Karpas-422 (cell line): ENCODE results near the gene KRTAP5-1. TPM values are rescaled to one million over a fixed set of nuclear protein-coding genes. Genes with fewer than 3 reads are reported as not detected.
"Not testable (repeated sequence)": the region's sequence is repeated elsewhere in the genome, so short reads cannot be mapped to it uniquely, and the experiment has no call there.

Experiments
- DNase-seq: peaks from one replicate; pipeline ENCODE4 v3.0.0-alpha.2; 2015
- H2AFZ ChIP-seq: fragments of 200-600 bp; sonication (generic); 2 replicates; pipeline ENCODE4 v1.6.1; 2014; ENCODE audit warnings: antibody characterized with exemption, low read length, mixed read lengths
- H3K27ac ChIP-seq: fragments of 200-600 bp; sonication (generic); 2 replicates; pipeline ENCODE4 v1.5.1; 2014; ENCODE audit warnings: mild to moderate bottlenecking, low read length, moderate library complexity
- H3K27me3 ChIP-seq: fragments of 200-600 bp; sonication (generic); 2 replicates; pipeline ENCODE4 v1.6.1; 2014; ENCODE audit warnings: low read length, mixed read lengths
- H3K36me3 ChIP-seq: fragments of 200-600 bp; sonication (generic); 2 replicates; pipeline ENCODE4 v1.6.1; 2014; ENCODE audit warnings: low read length, mixed read lengths; ENCODE audit not compliant: insufficient read depth
- H3K4me1 ChIP-seq: fragments of 200-600 bp; sonication (generic); 2 replicates; pipeline ENCODE4 v1.6.1; 2014; ENCODE audit warnings: mild to moderate bottlenecking, low read length, mixed read lengths
- H3K4me2 ChIP-seq: fragments of 200-600 bp; sonication (generic); 2 replicates; pipeline ENCODE4 v1.6.1; 2014; ENCODE audit warnings: low read length, low read depth, mild to moderate bottlenecking; ENCODE audit not compliant: poor library complexity, severe bottlenecking
- H3K4me3 ChIP-seq: fragments of 200-600 bp; sonication (generic); 2 replicates; pipeline ENCODE4 v1.5.1; 2014; ENCODE audit warnings: mild to moderate bottlenecking, antibody characterized with exemption, low read length, mixed read lengths
- H3K79me2 ChIP-seq: fragments of 200-600 bp; sonication (generic); 2 replicates; pipeline ENCODE4 v1.6.1; 2014; ENCODE audit warnings: mild to moderate bottlenecking, low read length, mixed read lengths
- H3K9ac ChIP-seq: fragments of 200-600 bp; sonication (generic); 2 replicates; pipeline ENCODE4 v1.6.0; 2014; ENCODE audit warnings: low read length
- H3K9me2 ChIP-seq: fragments of 200-600 bp; sonication (generic), shearing (Covaris generic); replicated peaks from 2 replicates; pipeline ENCODE4 v1.6.0; 2014; ENCODE audit warnings: mild to moderate bottlenecking, low read length, moderate library complexity; ENCODE audit not compliant: insufficient read depth
- H3K9me3 ChIP-seq: fragments of 300-700, 200-600 bp; sonication (generic); 2 replicates; pipeline ENCODE4 v1.6.1; 2014; ENCODE audit warnings: low read length, mixed read lengths
- H4K20me1 ChIP-seq: fragments of 200-600 bp; sonication (generic); 2 replicates; pipeline ENCODE4 v1.6.1; 2014; ENCODE audit warnings: mild to moderate bottlenecking, antibody characterized with exemption, low read length, low read depth; ENCODE audit not compliant: insufficient read depth
- total RNA-seq: library from RNA; depleted of rRNA; stranded (reverse); fragments of >200 nt; shearing (Covaris generic); gene quantifications from 2 replicates; pipeline ENCODE4 v1.2.3, GENCODE V29; 2014; ENCODE audit warnings: low replicate concordance

The KRTAP5-1 gene
- total RNA-seq, 1 experiment from 2014 or later = not detected

DNA sequence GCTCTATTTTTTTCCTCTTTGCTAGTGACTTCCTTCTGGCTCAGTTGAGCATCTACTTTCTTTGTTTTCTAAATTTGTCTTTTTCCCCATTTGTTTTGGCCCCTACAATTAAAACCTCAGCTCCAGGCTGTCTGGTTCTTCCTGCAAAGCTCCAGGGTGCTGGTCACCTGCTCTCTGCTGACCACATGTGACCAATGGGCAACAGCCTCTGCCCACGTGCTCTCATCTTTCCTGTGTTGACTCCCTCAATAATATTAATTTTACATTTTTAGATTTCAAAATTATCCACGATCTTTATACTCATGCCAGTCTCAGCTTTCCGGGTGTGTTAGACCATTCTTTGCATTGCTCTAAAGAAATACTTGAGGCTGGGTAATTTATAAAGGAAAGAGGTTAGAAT, 13.3 kb upstream of the KRTAP5-1 start:
- not testable (repeated sequence) for H3K4me3 ChIP-seq, H3K9ac ChIP-seq, H4K20me1 ChIP-seq, H2AFZ ChIP-seq, DNase-seq, H3K9me2 ChIP-seq, H3K27ac ChIP-seq, H3K36me3 ChIP-seq, H3K27me3 ChIP-seq, H3K9me3 ChIP-seq, H3K4me2 ChIP-seq, H3K79me2 ChIP-seq
- H3K4me1 ChIP-seq = peaks cover 17% of the 10 kb centered on the region

DNA sequence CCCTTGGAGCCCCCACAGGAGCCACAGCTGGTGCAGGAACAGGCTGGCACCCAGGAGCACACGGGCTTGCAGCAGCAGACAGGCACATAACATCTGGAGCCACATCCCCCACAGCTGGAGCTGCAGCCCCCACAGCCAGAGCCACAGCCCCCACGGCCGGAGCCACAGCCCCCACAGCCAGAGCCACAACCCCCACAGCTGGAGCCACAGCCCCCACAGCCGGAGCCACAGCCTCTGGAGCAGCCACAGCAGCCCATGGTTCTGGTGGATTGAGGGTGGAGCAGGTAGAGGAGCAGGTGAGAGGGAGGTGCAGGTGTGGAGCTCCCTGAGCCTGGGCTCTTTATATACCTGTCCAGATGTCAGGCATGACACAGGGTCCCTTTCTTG, 12.9 kb upstream of the KRTAP5-1 start, which contains the start of gene KRTAP5-2:
KRTAP5-2 (minus strand) TSS at position 301 of the 387 bp plus-strand sequence; CDS start at position 257, 44 bp downstream.
- H3K4me2 ChIP-seq = no peak within 1 kb of the TSS
- no peaks in the 10 kb centered on the region for H3K79me2 ChIP-seq
- no peak within 1 kb of the TSS for H3K27ac ChIP-seq
- no peaks in the 10 kb centered on the region for H3K9me2 ChIP-seq
- no peak within 1 kb of the TSS for H3K9ac ChIP-seq
- DNase-seq = no peak
- H4K20me1 ChIP-seq = no peaks in the 10 kb centered on the region
- H3K27me3 ChIP-seq = no peaks in the 10 kb centered on the region
- H2AFZ ChIP-seq = no peak within 1 kb of the TSS
- no peaks in the 10 kb centered on the region for H3K36me3 ChIP-seq
- no peak within 1 kb of the TSS for H3K4me3 ChIP-seq
- peaks cover 17% of the 10 kb centered on the region for H3K4me1 ChIP-seq
- H3K9me3 ChIP-seq = no peaks in the 10 kb centered on the region

DNA sequence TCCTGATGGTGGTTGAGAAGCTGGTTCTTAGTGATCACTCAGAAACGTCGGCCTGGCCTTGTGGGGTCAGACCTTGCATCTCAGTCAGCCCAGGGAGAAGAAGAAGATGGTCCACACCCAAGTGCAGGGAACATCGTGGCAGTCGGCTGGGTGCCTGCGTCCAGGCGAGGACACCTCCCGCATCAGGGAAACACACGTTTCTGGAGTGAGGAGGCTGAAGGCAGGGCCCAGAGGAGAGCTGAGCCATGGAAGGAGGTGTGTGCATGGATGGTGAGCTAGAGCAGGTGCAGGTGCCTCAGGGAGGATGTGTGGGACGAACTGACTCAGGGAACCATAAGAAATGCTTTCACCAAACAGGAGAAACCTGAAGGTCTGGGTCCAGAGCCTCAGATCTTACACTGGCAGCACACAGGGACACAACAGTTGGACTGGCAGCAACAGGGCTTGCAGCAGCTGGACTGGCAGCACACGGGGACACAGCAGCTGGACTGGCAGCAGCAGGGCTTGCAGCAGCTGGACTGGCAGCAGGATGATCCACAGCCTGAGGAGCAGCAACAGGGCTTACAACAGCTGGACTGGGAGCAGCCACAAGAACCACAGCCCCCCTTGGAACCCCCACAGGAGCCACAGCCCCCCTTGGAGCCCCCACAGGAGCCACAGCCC, 12.4 kb upstream of the KRTAP5-1 start:
- DNase-seq = no peak
- Histone ChIP-seq H3K4me3 (no peak overlapping the region), H3K36me3 (no peaks in the 10 kb centered on the region), H3K9ac (no peak overlapping the region), H3K4me2 (no peak overlapping the region), H3K27me3 (no peaks in the 10 kb centered on the region), H3K79me2 (no peaks in the 10 kb centered on the region), H3K9me2 (no peaks in the 10 kb centered on the region), H4K20me1 (no peaks in the 10 kb centered on the region), H3K27ac (no peak overlapping the region), H3K4me1 (peaks cover 17% of the 10 kb centered on the region), H2AFZ (no peak overlapping the region), H3K9me3 (no peaks in the 10 kb centered on the region)

DNA sequence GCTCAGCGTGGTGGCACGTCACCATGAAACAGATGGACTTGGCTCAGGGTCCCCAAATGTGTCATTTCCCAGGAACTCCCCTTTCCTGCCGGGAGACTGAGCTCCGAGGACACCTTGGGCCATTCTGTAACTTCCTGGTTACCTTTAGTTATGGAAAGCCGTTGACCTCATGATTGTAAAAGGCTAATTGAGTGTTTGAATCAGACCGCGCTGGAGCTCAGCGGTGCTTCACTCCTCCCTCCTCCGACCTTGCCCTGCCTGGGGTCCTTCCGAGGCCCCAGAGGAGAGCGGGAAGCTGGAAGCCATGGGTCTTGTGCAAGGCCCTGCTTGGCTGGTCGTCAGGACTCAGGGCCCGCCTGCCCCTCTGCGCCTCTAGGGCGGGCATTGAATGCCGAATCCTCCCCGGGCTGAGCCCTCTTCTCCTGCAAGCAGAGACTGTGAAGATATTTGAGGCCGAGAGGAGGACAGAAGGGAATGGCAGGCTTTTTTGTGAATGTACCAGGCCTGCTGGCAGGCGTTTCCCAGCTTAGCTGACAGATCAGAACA, 11.6 kb upstream of the KRTAP5-1 start:
- H3K36me3 ChIP-seq, H3K27ac ChIP-seq, DNase-seq, H3K79me2 ChIP-seq, H4K20me1 ChIP-seq, H3K9me2 ChIP-seq, H2AFZ ChIP-seq, H3K27me3 ChIP-seq, H3K4me2 ChIP-seq, H3K9ac ChIP-seq, H3K9me3 ChIP-seq, H3K4me3 ChIP-seq: not testable (repeated sequence)
- H3K4me1 ChIP-seq = peaks cover 12% of the 10 kb centered on the region

DNA sequence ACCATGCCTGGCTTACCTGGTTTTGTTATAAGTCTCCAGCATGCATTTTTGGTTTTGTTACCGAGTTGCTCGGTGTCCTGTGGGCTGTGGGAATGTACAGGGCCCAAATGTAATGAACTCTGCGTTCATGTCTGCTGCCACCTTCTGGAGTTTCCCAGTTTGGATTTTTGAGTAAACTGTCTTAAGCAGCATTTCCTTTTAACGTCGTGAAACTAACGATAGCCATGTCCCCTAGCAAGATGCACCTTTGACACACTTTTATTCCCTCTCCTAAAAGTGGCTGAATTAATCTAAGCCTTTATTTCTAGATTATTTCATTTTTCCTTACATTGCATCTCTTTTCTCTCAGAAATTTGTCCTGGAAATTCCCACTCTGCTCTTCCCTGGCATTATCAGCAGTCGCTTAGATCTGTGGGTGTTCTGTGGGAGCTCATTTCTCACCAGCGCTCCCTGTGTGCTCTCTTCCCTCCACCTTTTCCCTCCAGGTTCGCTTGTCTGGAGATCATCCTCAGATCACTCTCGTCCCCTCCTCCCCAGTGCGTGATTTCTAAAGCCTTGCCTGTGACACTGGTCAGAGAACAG, 11.0 kb upstream of the KRTAP5-1 start:
- not testable (repeated sequence) for H3K36me3 ChIP-seq, H2AFZ ChIP-seq, H3K4me2 ChIP-seq

DNA sequence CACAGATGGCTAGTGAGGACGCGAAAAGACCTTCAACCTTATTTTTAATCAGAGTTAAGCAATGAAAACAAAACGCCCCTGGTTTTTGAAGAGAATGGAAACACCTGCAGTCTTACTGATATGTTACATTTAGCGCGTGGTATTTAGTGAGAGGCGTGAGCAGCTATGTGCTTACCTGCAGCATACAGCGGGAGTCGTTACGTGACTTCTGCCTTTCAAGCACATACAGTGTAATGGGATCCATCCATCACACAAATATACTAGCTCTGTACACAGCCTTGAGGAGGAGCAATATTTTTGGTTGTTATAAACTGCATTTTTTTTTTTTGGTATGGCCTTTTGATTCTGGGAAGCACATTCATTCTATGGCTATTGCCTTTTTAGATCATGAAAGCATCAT, 7.5 kb upstream of the KRTAP5-1 start:
- H2AFZ ChIP-seq = no peak overlapping the region
- no peak overlapping the region for H3K4me3 ChIP-seq
- H3K9me3 ChIP-seq = no peaks in the 10 kb centered on the region
- no peaks in the 10 kb centered on the region for H3K4me1 ChIP-seq
- H3K79me2 ChIP-seq = no peaks in the 10 kb centered on the region
- no peaks in the 10 kb centered on the region for H3K36me3 ChIP-seq
- no peaks in the 10 kb centered on the region for H4K20me1 ChIP-seq
- H3K9ac ChIP-seq = no peak overlapping the region
- no peak overlapping the region for H3K27ac ChIP-seq
- DNase-seq = no peak
- no peaks in the 10 kb centered on the region for H3K27me3 ChIP-seq
- no peaks in the 10 kb centered on the region for H3K9me2 ChIP-seq
- H3K4me2 ChIP-seq = no peak overlapping the region

More for the DNA sequence above, 11.0 kb upstream of the KRTAP5-1 start:
- H3K9me2 ChIP-seq, H3K27me3 ChIP-seq, H3K9ac ChIP-seq, DNase-seq, H3K79me2 ChIP-seq, H4K20me1 ChIP-seq, H3K27ac ChIP-seq, H3K4me3 ChIP-seq, H3K9me3 ChIP-seq, H3K4me1 ChIP-seq: not testable (repeated sequence)

DNA sequence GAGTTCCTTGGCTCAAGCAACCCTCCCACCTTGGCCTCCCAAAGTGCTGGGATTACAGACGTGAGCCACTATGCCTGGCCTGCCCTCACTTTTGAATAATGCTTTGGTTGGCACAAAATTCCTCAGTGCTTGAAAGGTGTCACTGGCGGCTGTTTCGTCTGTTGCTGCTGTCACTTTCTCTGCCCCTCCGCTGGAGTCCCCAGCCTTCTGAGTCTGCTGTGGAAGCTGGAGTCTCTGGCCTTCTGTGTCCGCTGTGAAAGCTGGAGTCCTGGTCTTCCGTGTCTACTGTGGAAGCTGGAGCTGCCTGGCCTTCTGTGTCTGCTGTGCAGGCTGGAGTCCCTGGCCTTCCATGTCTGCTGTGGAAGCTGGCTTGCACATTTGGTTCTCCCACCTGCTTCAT, 4.9 kb upstream of the KRTAP5-1 start:
- H3K36me3 ChIP-seq = no peaks in the 10 kb centered on the region
- no peak overlapping the region for H3K4me3 ChIP-seq
- no peaks in the 10 kb centered on the region for H3K27me3 ChIP-seq
- no peak overlapping the region for H3K9ac ChIP-seq
- no peaks in the 10 kb centered on the region for H3K79me2 ChIP-seq
- no peak overlapping the region for H3K27ac ChIP-seq
- no peak overlapping the region for H3K4me2 ChIP-seq
- H3K9me3 ChIP-seq = no peaks in the 10 kb centered on the region
- H3K4me1 ChIP-seq = peaks cover 5% of the 10 kb centered on the region; the same call in 1 of the 2 replicates
- DNase-seq = no peak
- no peak overlapping the region for H2AFZ ChIP-seq
- no peaks in the 10 kb centered on the region for H4K20me1 ChIP-seq
- no peaks in the 10 kb centered on the region for H3K9me2 ChIP-seq

DNA sequence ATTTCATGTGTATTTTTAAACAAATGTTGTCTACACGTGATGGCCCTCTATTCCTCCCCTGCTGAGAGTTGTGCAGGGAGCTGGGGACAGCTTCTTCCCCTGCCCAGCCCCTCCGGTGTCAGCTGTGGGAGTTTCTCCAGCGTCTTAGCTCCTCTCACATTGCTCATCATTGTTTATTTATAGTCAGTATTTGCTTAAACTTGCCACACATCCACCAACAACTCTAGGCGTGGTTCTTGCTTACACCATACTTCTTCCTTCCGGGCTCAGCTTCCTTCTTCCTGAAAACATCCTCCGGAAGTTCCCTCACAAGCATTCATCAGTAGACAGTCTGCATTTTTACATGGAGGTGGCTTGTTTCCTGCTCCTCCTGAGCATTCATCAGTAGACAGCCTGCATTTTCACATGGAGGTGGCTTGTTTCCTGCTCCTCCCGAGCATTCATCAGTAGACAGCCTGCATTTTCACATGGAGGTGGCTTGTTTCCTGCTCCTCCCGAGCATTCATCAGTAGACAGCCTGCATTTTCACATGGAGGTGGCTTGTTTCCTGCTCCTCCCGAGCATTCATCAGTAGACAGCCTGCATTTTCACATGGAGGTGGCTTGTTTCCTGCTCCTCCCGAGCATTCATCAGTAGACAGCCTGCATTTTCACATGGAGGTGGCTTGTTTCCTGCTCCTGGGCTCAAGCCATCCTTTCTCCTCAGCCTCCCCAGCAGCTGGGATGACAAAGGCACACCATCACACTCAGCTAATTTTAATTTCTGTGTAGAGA, 4.3 kb upstream of the KRTAP5-1 start:
- H3K4me1 ChIP-seq, H3K27ac ChIP-seq, H2AFZ ChIP-seq: not testable (repeated sequence)

More for the DNA sequence above, 4.3 kb upstream of the KRTAP5-1 start:
- DNase-seq, H3K4me2 ChIP-seq, H4K20me1 ChIP-seq, H3K27me3 ChIP-seq, H3K9me2 ChIP-seq, H3K9ac ChIP-seq, H3K4me3 ChIP-seq, H3K79me2 ChIP-seq, H3K9me3 ChIP-seq, H3K36me3 ChIP-seq: not testable (repeated sequence)
